ENCODE data around the gene ZNF385A. TPM values are rescaled to one million over a fixed set of nuclear protein-coding genes. Genes with fewer than 3 reads are reported as not detected.

Gene ZNF385A
- total RNA-seq, 3 donors from 2014 or later (not counting 1 experiment from before 2014, with no cell fraction given) = 5.4 to 9.8 (median 8.9) TPM

DNA sequence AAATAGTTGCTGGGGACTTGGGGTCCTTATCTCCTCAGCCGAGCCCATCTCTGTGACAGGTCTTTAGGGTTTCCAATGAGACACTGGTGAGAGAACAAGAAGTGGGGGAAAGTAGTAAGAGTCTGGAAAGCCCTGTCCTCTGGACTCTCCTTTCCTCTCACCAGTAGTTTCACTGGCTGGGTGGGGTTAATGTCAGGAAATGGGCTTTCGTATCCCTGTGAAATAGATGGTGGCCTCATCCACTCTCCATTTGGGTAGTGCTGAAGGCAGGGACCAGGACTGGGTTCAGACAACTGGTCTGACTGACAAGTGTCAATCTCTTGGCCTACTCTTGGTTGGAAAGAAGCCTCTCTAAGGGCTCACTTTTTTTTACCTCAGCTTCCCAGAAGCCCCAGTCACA, 7.5 kb downstream of the ZNF385A start:
- ATAC-seq (no peak), DNase-seq (no peak)
- intact Hi-C loops (cut with micrococcal nuclease) = no loop called here
- H3K27me3 Mint-ChIP-seq (ENCODE audit: low read depth in 2 of 2) = no peaks in the 10 kb centered on the region
- WGBS (ENCODE audit: insufficient coverage) = 95% methylated on average over 2 of the region's 2 CpGs
- H3K27ac Mint-ChIP-seq = no peak overlapping the region
- no peak overlapping the region for H3K4me3 Mint-ChIP-seq
- no peaks in the 10 kb centered on the region for H3K9me3 Mint-ChIP-seq
- peaks cover 2 to 9% of the 10 kb centered on the region in 2 donors for H3K4me1 Mint-ChIP-seq
- H3K27me3 ChIP-seq (ENCODE audit: control insufficient read depth, insufficient read depth, low read length) = no peaks in the 10 kb centered on the region
- no peak overlapping the region for H3K4me3 ChIP-seq (ENCODE audit: low read length)
- TF ChIP-seq, protein P1, sequence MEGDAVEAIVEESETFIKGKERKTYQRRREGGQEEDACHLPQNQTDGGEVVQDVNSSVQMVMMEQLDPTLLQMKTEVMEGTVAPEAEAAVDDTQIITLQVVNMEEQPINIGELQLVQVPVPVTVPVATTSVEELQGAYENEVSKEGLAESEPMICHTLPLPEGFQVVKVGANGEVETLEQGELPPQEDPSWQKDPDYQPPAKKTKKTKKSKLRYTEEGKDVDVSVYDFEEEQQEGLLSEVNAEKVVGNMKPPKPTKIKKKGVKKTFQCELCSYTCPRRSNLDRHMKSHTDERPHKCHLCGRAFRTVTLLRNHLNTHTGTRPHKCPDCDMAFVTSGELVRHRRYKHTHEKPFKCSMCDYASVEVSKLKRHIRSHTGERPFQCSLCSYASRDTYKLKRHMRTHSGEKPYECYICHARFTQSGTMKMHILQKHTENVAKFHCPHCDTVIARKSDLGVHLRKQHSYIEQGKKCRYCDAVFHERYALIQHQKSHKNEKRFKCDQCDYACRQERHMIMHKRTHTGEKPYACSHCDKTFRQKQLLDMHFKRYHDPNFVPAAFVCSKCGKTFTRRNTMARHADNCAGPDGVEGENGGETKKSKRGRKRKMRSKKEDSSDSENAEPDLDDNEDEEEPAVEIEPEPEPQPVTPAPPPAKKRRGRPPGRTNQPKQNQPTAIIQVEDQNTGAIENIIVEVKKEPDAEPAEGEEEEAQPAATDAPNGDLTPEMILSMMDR (IDR thresholded peaks at IDR 0.05) = no peak
- H3K9me3 ChIP-seq (ENCODE audit: control insufficient read depth, insufficient read depth, low read length) = no peaks in the 10 kb centered on the region
- H3K36me3 Mint-ChIP-seq = no peaks in the 10 kb centered on the region
- no peaks in the 10 kb centered on the region for H3K36me3 ChIP-seq (ENCODE audit: control insufficient read depth, insufficient read depth, low read length)
- H3K27ac ChIP-seq (ENCODE audit: low read length) = no peak overlapping the region
- H3K4me1 ChIP-seq (ENCODE audit: control insufficient read depth, insufficient read depth, low read length) = peaks cover 8% of the 10 kb centered on the region

GRCh38 chr12:54376596-54376995, 7.9 kb downstream of the ZNF385A start:
- peaks cover 8% of the 10 kb centered on the region for H3K4me1 ChIP-seq (ENCODE audit: control insufficient read depth, insufficient read depth, low read length)
- DNase-seq (no peak), ATAC-seq (no peak)
- H3K27ac Mint-ChIP-seq = no peak overlapping the region
- TF ChIP-seq, protein P1 (IDR thresholded peaks at IDR 0.05) = no peak
- H3K4me1 Mint-ChIP-seq = peaks cover 5 to 12% of the 10 kb centered on the region in 2 donors
- no peak overlapping the region for H3K27ac ChIP-seq (ENCODE audit: low read length)
- no peaks in the 10 kb centered on the region for H3K9me3 ChIP-seq (ENCODE audit: control insufficient read depth, insufficient read depth, low read length)
- H3K4me3 ChIP-seq (ENCODE audit: low read length) = no peak overlapping the region
- H3K36me3 ChIP-seq (ENCODE audit: control insufficient read depth, insufficient read depth, low read length) = no peaks in the 10 kb centered on the region
- H3K36me3 Mint-ChIP-seq = no peaks in the 10 kb centered on the region
- 81% methylated on average over 4 of the region's 4 CpGs for WGBS (ENCODE audit: insufficient coverage)
- no peaks in the 10 kb centered on the region for H3K27me3 Mint-ChIP-seq (ENCODE audit: low read depth in 2 of 2)
- no peaks in the 10 kb centered on the region for H3K9me3 Mint-ChIP-seq
- no peak overlapping the region for H3K4me3 Mint-ChIP-seq
- no peaks in the 10 kb centered on the region for H3K27me3 ChIP-seq (ENCODE audit: control insufficient read depth, insufficient read depth, low read length)
- intact Hi-C loops (cut with micrococcal nuclease) = no loop called here

DNA sequence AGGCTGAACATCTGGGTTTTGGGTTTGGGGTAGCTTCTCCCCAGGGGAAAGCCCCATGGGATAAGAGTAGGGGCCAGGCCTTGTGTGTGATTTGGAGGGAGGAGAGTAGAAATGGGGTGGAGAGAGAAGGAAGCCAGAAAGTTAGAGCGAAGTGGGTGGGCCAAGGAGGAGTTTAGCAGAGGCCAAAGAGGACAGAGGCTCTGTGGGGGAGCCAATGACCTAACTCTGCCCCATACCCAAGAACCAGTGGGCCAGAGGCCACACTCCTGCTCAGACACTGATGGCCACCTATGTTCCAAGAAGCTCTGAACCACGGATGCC, 9.3 kb downstream of the ZNF385A start:
- no peaks in the 10 kb centered on the region for H3K36me3 Mint-ChIP-seq
- H3K4me1 ChIP-seq (ENCODE audit: control insufficient read depth, insufficient read depth, low read length) = peaks cover 8% of the 10 kb centered on the region
- TF ChIP-seq, protein P1 (IDR thresholded peaks at IDR 0.05) = no peak
- H3K27ac Mint-ChIP-seq = no peak overlapping the region
- DNase-seq (no peak), ATAC-seq (no peak)
- no peak overlapping the region for H3K4me3 Mint-ChIP-seq
- no peak overlapping the region for H3K27ac ChIP-seq (ENCODE audit: low read length)
- H3K36me3 ChIP-seq (ENCODE audit: control insufficient read depth, insufficient read depth, low read length) = no peaks in the 10 kb centered on the region
- H3K4me1 Mint-ChIP-seq = peaks cover 5 to 12% of the 10 kb centered on the region in 2 donors
- no peaks in the 10 kb centered on the region for H3K27me3 Mint-ChIP-seq (ENCODE audit: low read depth in 2 of 2)
- H3K9me3 ChIP-seq (ENCODE audit: control insufficient read depth, insufficient read depth, low read length) = no peaks in the 10 kb centered on the region
- H3K27me3 ChIP-seq (ENCODE audit: control insufficient read depth, insufficient read depth, low read length) = no peaks in the 10 kb centered on the region
- intact Hi-C loops (cut with micrococcal nuclease) = no loop called here
- no peak overlapping the region for H3K4me3 ChIP-seq (ENCODE audit: low read length)
- H3K9me3 Mint-ChIP-seq = no peaks in the 10 kb centered on the region
- 74% methylated on average over 2 of the region's 2 CpGs for WGBS (ENCODE audit: insufficient coverage)

DNA sequence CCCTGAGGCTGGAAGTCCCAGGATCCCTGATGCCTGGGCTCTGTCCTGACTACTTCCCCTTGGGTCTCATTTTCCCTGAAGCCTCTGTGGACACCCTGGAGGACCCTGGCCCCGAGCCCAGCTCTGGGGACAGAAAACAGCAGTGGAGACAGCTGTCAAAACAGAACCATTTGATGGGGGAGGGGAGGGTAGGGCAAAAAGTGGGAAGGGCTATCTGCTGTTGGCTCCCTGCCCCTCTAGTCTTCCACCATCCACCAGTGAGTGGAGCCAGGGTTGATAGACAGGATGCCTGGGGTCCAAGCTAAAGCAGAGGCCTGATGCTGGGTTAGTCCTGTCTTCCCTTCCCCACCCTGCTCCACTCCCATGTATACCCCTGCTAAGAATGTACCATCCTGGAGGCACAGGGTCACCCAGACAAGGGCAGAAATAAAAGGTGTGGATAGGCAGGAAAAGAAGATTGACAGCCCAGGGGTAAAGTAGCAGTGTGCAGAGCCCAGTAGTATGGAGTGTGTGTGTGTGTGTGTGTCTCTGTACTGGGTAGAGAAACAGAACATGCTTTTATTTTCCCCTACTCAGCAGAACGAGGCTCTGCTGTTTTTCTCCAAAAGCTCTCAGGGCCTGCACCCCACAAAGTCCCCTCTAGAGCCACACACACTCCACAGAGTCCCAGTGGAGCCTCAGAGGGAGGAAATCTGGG, 9.8 kb downstream of the ZNF385A start:
- H3K4me3 Mint-ChIP-seq = no peak overlapping the region
- TF ChIP-seq, protein P1 (IDR thresholded peaks at IDR 0.05) = no peak
- no peak overlapping the region for H3K27ac ChIP-seq (ENCODE audit: low read length)
- no peaks in the 10 kb centered on the region for H3K36me3 Mint-ChIP-seq
- H3K27ac Mint-ChIP-seq = no peak overlapping the region
- no peaks in the 10 kb centered on the region for H3K9me3 Mint-ChIP-seq
- H3K36me3 ChIP-seq (ENCODE audit: control insufficient read depth, insufficient read depth, low read length) = no peaks in the 10 kb centered on the region
- no peak overlapping the region for H3K4me3 ChIP-seq (ENCODE audit: low read length)
- WGBS (ENCODE audit: insufficient coverage) = 81% methylated on average over 2 of the region's 2 CpGs
- H3K4me1 ChIP-seq (ENCODE audit: control insufficient read depth, insufficient read depth, low read length) = peaks cover 9% of the 10 kb centered on the region
- intact Hi-C loops (cut with micrococcal nuclease) = no loop called here
- H3K27me3 Mint-ChIP-seq (ENCODE audit: low read depth in 2 of 2) = no peaks in the 10 kb centered on the region
- DNase-seq (no peak), ATAC-seq (no peak)
- H3K9me3 ChIP-seq (ENCODE audit: control insufficient read depth, insufficient read depth, low read length) = no peaks in the 10 kb centered on the region
- peaks cover 5 to 9% of the 10 kb centered on the region in 2 donors for H3K4me1 Mint-ChIP-seq
- no peaks in the 10 kb centered on the region for H3K27me3 ChIP-seq (ENCODE audit: control insufficient read depth, insufficient read depth, low read length)

All from natural killer cell (primary cell).